HG03571 (cell line): ENCODE data around the gene ANKFY1.

Experiments
- ATAC-seq: cut with Tn5 transposase; IDR thresholded peaks from one replicate; pipeline ENCODE4 v1.9.1; 2021; ENCODE audit not compliant: unreplicated experiment

The ANKFY1 gene

DNA sequence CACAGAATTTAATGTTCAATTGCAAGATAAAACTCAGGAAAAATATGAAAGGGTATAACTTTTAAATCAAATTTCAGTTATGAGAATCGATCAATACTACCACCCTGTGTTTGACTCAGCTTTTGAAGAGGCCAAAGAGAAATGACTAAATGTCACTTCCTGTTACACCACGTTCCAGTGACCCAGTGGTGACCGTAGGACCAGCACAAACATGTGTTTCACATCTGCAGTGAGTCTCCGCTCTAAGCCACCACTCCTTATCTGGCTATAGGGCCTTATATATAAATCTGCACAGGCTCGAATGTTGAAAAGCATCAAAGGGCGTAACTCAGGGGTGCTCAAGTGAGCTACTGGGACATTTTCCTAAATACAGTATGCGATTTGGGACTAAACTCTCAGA lies 84.7 kb downstream of the ANKFY1 start:
- ATAC-seq = no peak

DNA sequence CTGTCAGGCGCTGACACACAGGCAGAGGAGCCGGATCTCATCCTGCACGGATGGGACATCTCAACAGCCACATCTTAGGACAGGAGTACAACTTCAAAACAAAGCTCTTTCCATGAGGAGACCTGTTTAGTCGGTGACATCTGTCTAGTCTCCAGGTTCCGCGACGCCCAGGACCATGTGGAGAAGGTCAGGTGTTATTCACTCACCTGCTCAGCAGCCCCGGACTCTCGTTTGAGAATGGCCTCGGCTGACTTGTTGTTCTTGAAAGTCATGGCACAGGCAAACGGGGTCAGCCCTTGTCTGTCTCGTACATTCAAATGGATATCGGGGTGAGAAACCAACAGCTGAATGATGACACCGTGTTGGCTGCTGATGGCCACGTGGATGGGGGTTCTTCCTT lies 85.1 kb downstream of the ANKFY1 start:
- no peak for ATAC-seq

DNA sequence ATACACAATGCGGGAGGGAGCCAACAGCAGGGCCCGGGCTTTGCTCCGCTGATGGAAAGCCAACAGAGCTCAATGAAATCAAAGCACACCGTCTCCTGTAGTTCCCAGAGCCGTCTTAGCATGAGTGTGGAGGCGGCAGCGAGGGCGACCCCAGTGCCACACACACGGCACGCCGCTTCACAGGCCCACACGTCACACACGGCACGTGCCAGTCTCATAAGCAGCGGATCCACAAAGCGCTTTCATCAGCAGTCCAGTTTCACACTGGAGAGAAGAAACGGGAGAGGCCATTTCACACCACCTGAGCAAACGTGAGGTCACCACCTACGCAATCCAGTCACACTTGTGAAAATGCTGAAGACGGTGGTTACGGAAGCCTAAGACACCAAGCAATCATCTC lies 86.0 kb downstream of the ANKFY1 start:
- no peak for ATAC-seq

DNA sequence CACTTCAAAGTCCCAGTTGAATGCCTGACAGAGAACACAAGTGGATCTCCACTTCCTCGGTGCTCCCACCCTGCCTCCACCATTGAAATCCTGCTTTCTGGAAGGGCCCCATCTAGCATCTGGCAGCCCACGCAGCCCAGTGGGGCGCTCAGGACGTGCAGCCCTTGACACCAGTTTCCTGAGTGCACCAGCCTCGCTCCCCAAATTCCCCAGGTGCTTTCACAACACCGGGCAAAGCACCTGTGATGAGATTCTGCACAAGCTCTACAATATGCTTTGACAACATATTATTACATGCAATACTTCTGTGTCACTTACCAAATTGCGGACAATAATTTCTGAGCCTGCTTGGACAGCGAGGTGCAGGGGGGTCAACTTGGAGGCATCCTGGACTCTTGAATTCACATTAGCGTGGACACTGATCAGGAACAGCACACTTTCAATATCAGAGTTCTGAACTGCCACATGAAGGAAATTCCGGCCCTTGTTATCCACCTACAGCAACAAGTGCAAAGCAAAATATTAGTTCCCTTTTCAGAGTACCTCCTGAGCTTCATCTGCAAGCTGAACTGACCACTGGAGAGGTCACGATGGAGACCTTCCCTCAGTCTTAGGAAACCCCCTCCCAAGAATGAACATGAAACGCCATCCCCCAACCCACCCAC lies 86.8 kb downstream of the ANKFY1 start:
- no peak for ATAC-seq

DNA sequence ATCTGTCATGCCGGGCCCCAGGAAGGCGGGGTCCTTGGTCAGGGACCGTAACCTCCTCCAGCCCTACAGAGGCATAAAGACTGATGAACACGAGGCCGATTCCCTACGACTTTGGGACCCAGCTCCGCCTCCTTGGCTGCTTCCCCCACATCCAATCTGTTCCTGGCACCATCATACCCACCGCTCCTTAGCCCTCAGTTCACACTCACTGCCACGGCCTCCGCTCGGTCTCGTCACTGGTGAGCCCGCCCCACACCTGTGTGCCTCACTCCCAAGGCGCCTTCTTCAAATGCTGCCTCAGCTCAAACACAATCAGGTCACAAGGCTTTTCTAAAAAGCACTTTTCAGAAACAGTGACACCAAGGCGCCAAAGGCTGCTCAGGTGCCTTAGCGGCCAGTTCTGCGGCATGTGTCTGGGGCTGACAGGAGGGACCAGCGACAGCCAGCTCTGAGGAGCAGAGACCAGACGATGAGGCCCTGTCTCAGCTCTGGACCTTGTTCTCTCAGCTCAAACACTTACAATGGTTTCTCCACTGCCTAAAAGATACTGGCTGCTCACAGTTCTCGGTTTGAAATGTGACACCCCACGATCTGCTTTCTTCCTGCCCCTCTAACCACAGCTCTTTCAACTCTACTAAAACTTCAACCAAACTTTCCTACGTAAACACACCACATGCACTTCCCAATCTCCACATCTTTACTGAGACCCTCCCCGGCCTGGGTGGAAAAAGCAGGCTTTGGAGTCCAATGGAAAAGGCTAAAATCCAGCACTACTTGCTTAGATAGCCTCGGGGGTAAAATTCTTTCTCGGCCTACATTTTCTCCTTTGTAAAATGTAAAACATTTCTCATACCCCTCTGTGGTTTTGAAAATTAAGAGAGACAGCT lies 87.6 kb downstream of the ANKFY1 start:
- no peak for ATAC-seq

DNA sequence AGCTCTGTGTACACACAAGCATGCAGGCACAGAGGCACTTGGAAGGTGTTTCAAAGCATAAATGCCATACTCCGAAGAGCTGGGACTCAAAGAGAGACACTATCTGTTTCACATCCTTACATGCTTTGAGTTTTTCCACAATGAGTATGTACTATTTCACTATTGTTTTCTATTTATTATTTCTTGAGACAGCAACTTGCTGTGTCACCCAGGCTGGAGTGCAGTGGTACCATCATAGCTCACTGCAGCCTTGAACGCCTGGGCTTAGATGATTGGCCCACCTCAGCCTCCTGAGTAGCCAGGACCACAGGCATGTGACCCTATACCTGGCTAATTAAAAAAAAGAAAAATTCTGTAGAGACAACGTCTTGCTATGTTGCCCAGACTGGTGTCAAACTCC lies 89.2 kb downstream of the ANKFY1 start:
- no peak for ATAC-seq

DNA sequence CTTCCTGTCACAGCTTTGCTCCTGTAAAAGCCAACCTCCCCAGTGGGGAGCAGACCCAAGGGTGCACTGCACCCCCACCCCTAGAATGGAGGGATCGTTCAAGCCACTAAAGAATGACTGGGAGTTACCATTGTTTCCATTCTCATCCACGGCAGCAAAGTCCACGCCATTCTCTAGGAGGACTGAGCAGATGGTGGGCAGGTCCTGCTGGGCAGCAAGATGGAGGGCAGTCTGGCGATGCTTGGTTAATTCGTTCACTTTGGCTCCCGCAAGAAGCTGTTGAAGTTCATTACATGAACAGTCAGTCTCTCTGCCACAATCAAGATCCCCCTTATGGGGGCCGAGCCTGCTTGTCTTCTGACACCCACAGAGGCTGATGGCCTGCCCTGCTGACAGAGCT lies 90.0 kb downstream of the ANKFY1 start:
- no peak for ATAC-seq

DNA sequence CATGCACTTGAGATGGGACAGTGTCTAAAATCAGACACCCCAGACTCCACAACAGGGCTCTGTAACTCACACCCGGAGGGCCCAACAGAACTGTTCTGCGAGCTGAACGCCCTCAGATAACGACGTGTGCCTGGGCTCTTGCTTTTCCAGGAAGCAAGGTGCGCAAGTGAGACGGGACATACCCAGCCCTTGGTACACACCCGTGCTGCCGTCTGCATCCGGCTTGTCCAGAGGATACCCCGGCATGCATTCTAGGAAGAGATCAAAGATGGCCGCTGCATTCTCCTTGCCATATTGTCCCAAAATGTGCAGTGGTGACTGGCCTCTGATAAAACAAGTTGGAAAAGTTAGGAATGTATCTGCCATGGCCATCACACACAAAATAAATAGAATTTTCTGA lies 91.4 kb downstream of the ANKFY1 start:
- ATAC-seq = no peak

DNA sequence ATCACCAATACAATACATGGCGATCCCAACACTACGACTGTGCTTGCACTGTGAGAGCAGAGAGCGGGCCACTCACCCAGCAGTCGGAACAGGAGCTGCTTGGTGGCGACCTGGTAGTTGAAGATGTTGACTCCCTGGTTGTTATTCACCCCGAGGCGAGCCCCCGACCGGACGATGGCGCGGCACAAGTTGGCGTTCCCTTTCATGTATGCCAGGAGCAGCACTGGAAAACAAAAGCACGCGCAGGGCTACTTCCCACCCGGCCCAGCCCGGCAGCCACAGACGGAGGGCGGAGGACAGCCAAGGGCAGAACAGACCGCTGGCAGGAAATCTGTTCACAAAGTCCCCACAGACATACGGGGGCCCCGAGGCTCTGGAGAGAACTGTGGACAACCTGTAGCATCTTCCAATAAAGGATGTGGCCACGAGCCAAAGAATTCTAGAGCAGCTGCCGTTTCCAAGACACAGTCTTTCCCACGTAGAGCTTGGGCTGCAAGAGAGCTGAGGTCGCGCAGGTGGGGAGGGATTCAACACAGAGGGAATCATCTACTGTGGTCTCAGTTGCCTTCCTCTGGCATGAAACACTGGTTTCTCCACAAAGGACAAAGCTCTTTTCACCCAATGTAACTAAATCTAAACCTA lies 93.0 kb downstream of the ANKFY1 start:
- ATAC-seq = no peak

DNA sequence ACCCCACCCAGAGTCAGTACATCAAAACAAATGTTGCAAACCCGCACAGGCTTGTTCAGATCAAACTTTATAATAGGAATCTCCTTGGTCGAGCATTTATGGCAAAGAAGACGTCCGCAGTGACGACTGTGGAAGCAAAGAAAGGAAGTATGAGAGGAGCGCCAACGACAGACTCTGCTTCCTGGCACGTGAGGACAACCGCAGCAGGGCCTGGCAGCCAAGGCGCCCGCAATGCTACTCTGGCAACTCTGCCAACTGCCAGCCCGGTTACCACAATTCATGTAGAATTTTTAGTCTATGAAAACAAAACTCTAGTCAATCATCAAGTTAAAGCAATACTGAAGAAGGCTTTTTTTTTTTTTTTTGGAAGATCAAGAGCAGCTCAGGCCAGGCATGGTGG lies 96.0 kb downstream of the ANKFY1 start:
- no peak for ATAC-seq

DNA sequence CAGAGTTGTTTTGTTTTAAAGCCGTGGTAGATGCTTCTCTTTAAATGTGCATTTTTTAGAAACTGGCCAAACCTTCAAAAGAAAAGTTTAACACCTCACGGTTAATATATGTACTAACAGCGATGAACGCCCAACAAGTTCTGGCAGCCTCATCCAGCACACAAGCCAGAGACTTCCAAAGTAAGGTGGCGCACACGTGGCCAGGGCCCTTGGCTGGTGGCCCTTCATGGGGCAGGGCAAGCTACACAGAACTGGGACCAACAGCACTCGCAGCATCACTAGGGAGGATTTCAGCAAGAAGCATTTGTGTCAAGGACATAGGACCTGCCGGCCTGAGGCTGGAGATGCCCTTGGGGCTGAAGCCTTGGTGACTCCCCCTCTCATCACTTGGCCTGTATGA lies 97.4 kb downstream of the ANKFY1 start:
- no peak for ATAC-seq

DNA sequence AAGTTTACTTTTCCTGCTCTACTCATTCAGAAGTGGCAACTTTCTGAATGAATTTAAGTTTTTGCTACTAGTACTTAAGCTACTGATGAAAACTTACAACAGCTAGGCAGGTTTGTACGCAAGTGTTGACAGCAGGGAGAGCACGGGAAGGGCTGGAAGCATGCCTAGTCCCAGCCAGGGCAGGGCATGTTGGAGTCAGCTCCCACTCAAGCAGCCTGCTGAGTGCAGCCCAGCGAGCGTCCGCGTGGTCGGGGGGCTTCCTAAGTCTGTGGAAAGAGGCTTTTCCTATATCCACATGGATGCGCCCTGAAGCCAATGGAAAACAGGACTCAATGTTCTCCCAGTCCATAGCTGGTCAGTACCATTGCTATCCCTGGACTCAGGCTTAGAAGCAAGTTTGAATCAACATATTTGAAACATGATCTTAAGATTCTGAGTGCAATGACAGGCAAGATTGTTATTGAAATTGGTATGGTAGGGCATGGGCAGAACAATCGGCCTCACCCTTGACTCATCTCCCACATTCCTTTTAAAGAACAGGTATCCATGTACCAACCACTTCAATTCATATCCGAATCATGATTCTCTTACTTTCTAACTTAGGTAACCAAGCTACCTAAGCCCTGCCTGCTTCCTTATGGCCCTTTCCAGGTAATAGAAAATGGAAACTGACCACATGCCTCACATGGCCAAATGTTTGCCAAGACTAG lies 98.3 kb downstream of the ANKFY1 start:
- no peak for ATAC-seq

DNA sequence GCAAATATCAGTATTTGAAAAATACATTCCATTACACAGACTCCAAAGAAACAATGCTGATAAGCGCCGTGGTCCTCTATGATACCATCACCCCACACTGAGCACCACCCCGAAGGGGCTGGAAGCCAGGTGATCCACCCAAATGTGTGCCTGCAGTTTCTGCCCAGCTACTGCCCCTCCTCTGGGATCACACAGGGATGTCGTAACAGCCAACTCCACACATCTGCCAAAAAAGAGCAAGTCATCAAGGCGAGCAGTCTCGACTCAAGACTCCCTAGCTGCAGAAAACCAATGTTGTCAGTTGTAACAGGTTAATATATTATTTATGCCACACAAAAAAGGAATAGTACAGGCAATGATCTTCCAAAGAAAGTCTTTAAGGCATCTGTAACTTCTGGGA lies 99.8 kb downstream of the ANKFY1 start:
- no peak for ATAC-seq

DNA sequence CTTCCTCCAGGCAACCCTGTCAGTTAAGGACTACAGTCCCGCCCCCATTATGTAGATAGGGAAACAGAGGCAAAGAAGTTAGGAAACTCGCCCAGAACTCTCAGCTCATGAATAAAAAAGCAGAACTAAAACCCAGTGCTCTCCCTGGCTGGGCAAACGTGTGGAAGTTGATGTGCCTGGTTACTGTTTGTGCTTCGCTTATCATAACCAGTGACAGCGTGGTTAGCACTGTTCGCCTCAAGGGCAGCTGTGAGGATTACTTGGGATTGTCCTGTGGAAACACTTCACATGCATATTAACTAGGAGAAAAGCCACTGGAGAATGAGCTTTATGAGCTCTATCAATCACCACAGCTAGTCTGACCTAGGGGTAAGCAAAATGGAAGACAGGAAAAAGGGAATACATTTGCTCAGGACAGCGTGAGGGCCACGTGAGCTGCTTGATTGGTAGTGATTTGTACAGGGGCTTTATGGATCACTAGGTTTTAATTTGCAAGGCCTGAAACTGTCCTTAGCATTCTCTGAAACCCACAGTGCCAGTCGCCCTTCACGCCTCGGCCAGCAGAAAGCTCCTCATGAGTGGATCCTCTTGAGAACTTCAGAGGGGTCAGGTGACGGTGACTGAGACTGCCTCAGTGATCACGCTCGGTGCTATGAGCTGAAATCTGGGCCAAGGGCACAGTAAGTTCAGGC lies 100.9 kb downstream of the ANKFY1 start:
- ATAC-seq = no peak

DNA sequence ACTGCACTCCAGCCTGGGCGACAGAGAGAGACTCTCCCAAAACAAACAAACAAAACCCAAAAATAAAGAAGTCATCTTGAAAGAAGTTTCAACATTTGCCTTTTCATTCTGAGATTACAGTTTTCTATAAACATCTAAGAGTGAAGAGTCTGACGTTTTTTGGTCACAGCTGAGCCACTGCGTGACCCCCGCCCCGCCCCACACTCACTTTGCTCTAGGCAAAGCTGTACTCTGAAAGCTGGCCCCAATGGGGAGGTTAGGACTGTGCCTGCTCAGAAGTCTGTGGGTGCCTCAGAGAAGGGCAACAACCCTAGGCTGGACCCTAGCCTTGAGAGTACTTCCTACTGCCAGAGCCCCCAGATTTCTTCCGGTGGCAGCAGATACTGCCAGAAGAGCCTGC lies 101.5 kb downstream of the ANKFY1 start:
- no peak for ATAC-seq

DNA sequence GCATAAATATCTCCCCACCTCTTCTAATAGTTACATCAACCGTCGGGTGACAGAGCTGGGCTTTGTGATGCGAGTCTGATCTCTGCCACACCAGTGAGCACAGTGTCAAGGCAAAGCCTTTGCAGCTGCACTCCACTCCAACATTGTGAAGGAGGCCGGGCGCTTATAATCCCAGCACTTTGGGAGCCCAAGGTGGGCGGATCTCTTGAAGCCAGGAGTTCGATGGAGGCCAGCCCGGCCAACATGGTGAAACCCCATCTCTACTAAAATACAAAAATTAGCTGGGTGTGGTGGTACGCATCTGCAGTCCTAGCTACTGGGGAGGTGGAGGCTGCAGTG lies 101.8 kb downstream of the ANKFY1 start:
- ATAC-seq = no peak

DNA sequence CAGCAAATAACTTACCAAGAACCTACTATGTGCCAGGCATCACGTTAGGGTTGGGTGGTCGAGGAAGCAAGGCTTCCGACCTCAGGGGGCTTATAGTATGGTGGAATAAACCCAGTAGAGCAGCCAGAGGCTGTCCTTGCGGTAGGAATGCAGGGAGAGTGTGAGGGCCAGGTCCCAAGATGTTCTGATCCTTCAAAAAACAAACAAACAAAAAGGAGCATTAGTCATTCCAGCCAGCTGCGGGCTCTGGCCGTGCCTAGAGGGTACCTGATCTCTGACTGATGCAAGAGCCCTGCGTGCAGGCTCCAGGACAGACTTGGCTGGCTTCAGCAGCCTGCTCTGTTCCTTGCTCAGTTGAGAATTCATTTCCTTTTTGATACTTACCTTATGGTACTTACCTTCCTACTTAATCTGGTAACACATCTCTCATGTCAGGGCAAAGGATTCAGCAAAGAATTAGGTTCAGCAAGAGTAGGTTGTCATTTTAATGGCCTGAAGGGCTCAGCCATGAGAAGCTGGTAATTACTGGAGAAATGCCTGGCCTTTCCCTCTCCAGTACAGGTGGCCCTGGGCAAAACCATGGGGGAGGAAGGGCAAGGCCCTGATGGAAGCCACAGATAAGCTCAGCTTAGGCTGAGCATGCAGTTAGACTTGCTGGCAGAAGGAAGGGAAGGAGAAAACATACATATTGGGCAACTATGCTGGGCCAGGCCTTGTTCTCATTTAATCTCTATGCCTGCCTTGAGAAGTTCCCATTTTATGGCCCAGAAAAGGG lies 102.4 kb downstream of the ANKFY1 start:
- no peak for ATAC-seq

DNA sequence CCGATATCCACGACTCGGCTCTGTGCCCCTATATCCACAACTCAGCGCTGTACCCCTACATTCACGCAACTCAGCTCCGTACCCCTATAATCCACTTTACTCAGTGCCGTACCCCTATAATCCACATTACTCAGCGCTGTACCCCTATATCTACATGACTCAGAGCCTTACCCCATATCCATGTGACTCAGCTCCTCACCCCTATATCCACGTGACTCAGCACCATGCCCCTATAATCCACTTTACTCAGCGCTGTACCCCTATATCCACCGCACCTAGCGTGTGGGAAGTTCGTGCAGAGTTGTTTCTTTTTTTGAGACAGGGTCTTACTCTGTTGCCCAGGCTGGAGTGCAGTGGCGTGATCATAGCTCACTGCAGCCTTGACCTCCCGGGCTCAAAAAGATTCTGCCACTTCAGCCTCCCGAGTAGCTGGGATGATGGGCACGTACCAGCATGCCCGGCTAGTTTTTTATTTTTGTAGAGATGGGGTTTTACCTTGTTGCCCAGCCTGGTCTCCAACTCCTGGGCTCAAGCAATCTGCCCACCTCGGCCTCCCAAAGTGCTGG lies 103.4 kb downstream of the ANKFY1 start:
- ATAC-seq = no peak

DNA sequence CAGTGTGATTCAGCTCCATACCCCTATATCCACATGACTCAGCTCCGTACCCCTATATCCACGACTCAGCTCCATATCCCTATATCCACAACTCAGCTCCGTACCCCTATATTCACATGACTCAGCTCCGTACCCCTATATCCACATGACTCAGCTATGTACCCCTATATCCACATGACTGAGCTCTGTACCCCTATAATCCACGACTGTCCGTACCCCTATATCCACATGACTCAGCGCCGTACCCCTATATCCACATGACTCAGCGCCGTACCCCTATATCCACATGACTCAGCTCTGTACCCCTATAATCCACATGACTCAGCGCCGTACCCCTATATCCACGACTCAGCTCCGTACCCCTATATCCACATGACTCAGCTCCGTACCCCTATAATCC lies 104.0 kb downstream of the ANKFY1 start:
- no peak for ATAC-seq
